ENCODE measurements around the gene UBE2U. TPM values are rescaled to one million over a fixed set of nuclear protein-coding genes. Genes with fewer than 3 reads are reported as not detected.
A peak's percentile ranks its signal among the peaks of the same experiment; 100 is the strongest.

UBE2U gene
- total and polyA plus RNA-seq, 2 of the 4 experiments (the other 2 are of a cell fraction), result not detected

- intact Hi-C loops (cut with micrococcal nuclease) (loop anchor here (10.0 kb wide), 1 partner anchor 205 kb away; no protein-coding TSS in a partner anchor), dilution Hi-C loops (cut with HindIII; ENCODE audit: low sequenced_read_pairs, unreplicated experiment) (no loop called here), in situ Hi-C loops (cut with MboI; ENCODE audit: low sequenced_read_pairs) (loop anchor here (5.0 to 10.0 kb wide), 5 partner anchors 78 to 623 kb away; partner anchors contain the start of gene ROR1)
- peaks cover 2% of the 10 kb centered on the region; the same call in 1 of the 2 replicates for H3K27me3 ChIP-seq (ENCODE audit: control insufficient read depth, insufficient read depth, low read length)
- no peak overlapping the region for H3K14ac ChIP-seq (replicated peaks; ENCODE audit: low read depth, low read length)
- H2AK9ac ChIP-seq (replicated peaks; ENCODE audit: low read depth, low read length, poor library complexity), result no peak overlapping the region
- H3K27ac ChIP-seq (ENCODE audit: insufficient read depth, low read length), result no peak overlapping the region
- no peak overlapping the region for H4K5ac ChIP-seq (ENCODE audit: low read depth, low read length)
- H3K23ac ChIP-seq (ENCODE audit: low read depth, low read length), result no peak overlapping the region
- H2BK120ac ChIP-seq (ENCODE audit: low read depth, low read length), result no peak overlapping the region
- H3K4me1 ChIP-seq (ENCODE audit: control insufficient read depth, insufficient read depth, low read length), result no peaks in the 10 kb centered on the region
- H3K9ac ChIP-seq (ENCODE audit: low read depth, low read length), result no peak overlapping the region
- BruUV-seq (replicated peaks), result no TSS peak
- H3K79me1 ChIP-seq (ENCODE audit: low read depth in 1 of 2, low read length in 2 of 2), result no peaks in the 10 kb centered on the region
- no peak overlapping the region for H2BK20ac ChIP-seq (ENCODE audit: low read depth, low read length)
- DNase-seq (peak; percentile 49), ATAC-seq (ENCODE audit: low read depth) (peak; percentile 44; the same call in 1 of the 2 replicates)
- H4K8ac ChIP-seq (ENCODE audit: low read depth in 2 of 2, low read length in 2 of 2), result no peak overlapping the region
- H3K9me1 ChIP-seq (ENCODE audit: insufficient read depth, low read length), result no peaks in the 10 kb centered on the region
- H3K4me2 ChIP-seq (ENCODE audit: low read depth, low read length), result no peak overlapping the region
- no peaks in the 10 kb centered on the region for H3K9me3 ChIP-seq (ENCODE audit: control insufficient read depth, insufficient read depth, low read length)
- H3K4me3 ChIP-seq (ENCODE audit: insufficient read depth, low read depth, low read length), result no peak overlapping the region
- no peaks in the 10 kb centered on the region for H4K20me1 ChIP-seq (ENCODE audit: insufficient read depth, low read length)
- no peak overlapping the region for H4K91ac ChIP-seq (ENCODE audit: insufficient read depth, low read depth, low read length)
- H3K56ac ChIP-seq (ENCODE audit: extremely low read depth, insufficient read depth, low read length), result no peak overlapping the region
- H2AFZ ChIP-seq (replicated peaks; ENCODE audit: low read length, poor library complexity), result no peak overlapping the region
- no peak overlapping the region for H3K4ac ChIP-seq (ENCODE audit: low read depth, low read length)
- POLR2A ChIA-PET (ENCODE audit: unreplicated experiment), result no interaction called here
- H3K36me3 ChIP-seq (ENCODE audit: control insufficient read depth, insufficient read depth, low read length), result no peaks in the 10 kb centered on the region
- H2BK5ac ChIP-seq (ENCODE audit: low read depth, low read length, poor library complexity, severe bottlenecking), result no peak overlapping the region
- no peak overlapping the region for H2BK15ac ChIP-seq (ENCODE audit: low read depth, low read length)
- TF ChIP-seq CEBPB (IDR thresholded peaks at IDR 0.05; ENCODE audit: low read depth, low read length) (no peak), CTCF (conservative IDR thresholded peaks at IDR 0.05; ENCODE audit: low read depth, low read length) (peak; percentile 49), BHLHE40 (IDR thresholded peaks at IDR 0.05; ENCODE audit: low read depth, low read length) (no peak), RAD21 (IDR thresholded peaks at IDR 0.05; ENCODE audit: low read length) (peak; percentile 63), SMC3 (IDR thresholded peaks at IDR 0.05; ENCODE audit: low read depth, low read length) (peak; percentile 44; the same call in 1 of the 2 replicates)
- CTCF ChIA-PET, result interaction anchor here (1.2 kb wide), 1 partner anchor 12 kb away, joined by 3 read pairs; no protein-coding TSS in a partner anchor
- H2AK5ac ChIP-seq (ENCODE audit: low read depth, low read length), result no peak overlapping the region
- no peak overlapping the region for H3K18ac ChIP-seq (ENCODE audit: low read depth, low read length)
Measured at GRCh38 chr1:64240206-64240605, 36.8 kb downstream of the UBE2U start.
